Fibroblast of villous mesenchyme (primary cell): ENCODE results near the gene REC114. TPM values are rescaled to one million over a fixed set of nuclear protein-coding genes. Genes with fewer than 3 reads are reported as not detected.
"Not testable (repeated sequence)": the region's sequence is repeated elsewhere in the genome, so short reads cannot be mapped to it uniquely, and the experiment has no call there.

Experiments
- DNase-seq: peaks from one replicate; pipeline ENCODE4 v3.0.0-alpha.2; 2010; ENCODE audit warnings: low read depth
- H3K4me3 ChIP-seq: 2 replicates; pipeline ENCODE4 v1.5.1; 2011; ENCODE audit warnings: low read depth, mild to moderate bottlenecking, low read length
- CTCF ChIP-seq: IDR thresholded peaks from 2 replicates; pipeline ENCODE4 v1.5.1; 2012; ENCODE audit warnings: low read depth, mild to moderate bottlenecking, low read length; ENCODE audit not compliant: insufficient read depth
- total RNA-seq: library from RNA; depleted of rRNA; stranded (reverse); fragments of >200 nt; gene quantifications from 2 replicates; pipeline ENCODE4 v1.2.3, GENCODE V29; 2012

The REC114 gene
- total RNA-seq, 1 donor, result not detected

- DNase-seq, result no peak
- TF ChIP-seq CTCF, result no peak
Measured at GRCh38 chr15:73571346-73571745, 128.4 kb downstream of the REC114 start.

GRCh38 chr15:73572296-73572695 is 129.3 kb downstream of the REC114 start:
- TF ChIP-seq CTCF, result no peak
- H3K4me3 ChIP-seq, result no peak overlapping the region
- DNase-seq, result no peak

More at GRCh38 chr15:73571346-73571745, 128.4 kb downstream of the REC114 start:
- H3K4me3 ChIP-seq, result no peak overlapping the region

GRCh38 chr15:73573037-73573436 is 130.1 kb downstream of the REC114 start:
- no peak for DNase-seq
- TF ChIP-seq CTCF, result no peak
- H3K4me3 ChIP-seq, result no peak overlapping the region

- H3K4me3 ChIP-seq, result no peak overlapping the region
- peak; percentile 93 for DNase-seq
- no peak for TF ChIP-seq CTCF
Measured at GRCh38 chr15:73573572-73573971, 130.6 kb downstream of the REC114 start.

GRCh38 chr15:73575636-73576247 is 132.8 kb downstream of the REC114 start:
- no peak overlapping the region for H3K4me3 ChIP-seq
- TF ChIP-seq CTCF, result no peak
- DNase-seq, result no peak

GRCh38 chr15:73577593-73577992 is 134.6 kb downstream of the REC114 start:
- not testable (repeated sequence) for DNase-seq, H3K4me3 ChIP-seq

- H3K4me3 ChIP-seq, result no peak overlapping the region
- no peak for DNase-seq
- no peak for TF ChIP-seq CTCF
Measured at GRCh38 chr15:73578026-73578425, 135.1 kb downstream of the REC114 start.
